SK-N-SH (cell line): ENCODE measurements around the gene SMARCA2. TPM values are rescaled to one million over a fixed set of nuclear protein-coding genes. Genes with fewer than 3 reads are reported as not detected.

Source experiments
- CTCF ChIA-PET: fragments of 300-600, 350-600 bp; formaldehyde crosslinking; extraction: SDS; loops from one replicate; lab custom pipeline; 2021; lab: Yijun Ruan, JAX
- POLR2A ChIA-PET: fragments of 350-600 bp; sonication (Branson Sonifier 250); formaldehyde crosslinking; extraction: SDS; loops from one replicate; lab custom pipeline; 2020; ENCODE audit warnings: antibody characterized with exemption, inconsistent platforms; lab: Yijun Ruan, JAX
- DNase-seq: peaks from one replicate; pipeline ENCODE4 v3.0.0; 2012
- H2AFZ ChIP-seq: fragments of 200-600 bp; sonication (generic); 2 replicates; pipeline ENCODE4 v1.8.1; 2016; ENCODE audit warnings: antibody characterized with exemption, mild to moderate bottlenecking, low read depth
- H3F3A ChIP-seq: fragments of 200-600 bp; sonication (generic); replicated peaks from 2 replicates; pipeline ENCODE3; 2016; ENCODE audit warnings: antibody characterized with exemption, mild to moderate bottlenecking; ENCODE audit not compliant: insufficient read depth
- H3K27ac ChIP-seq, 2 experiments: fragments of 200-500 bp in 1 of 2; fragments of 200-600 bp in 1 of 2; sonication (Bioruptor generic) in 1 of 2; sonication (generic), shearing (Covaris generic) in 1 of 2; 2 replicates each; pipeline versions ENCODE4 v1.5.1 to v1.6.1; 2014 to 2016; ENCODE audit warnings: low read depth in 2 of 2, inconsistent platforms in 1 of 2, low read length in 1 of 2, mild to moderate bottlenecking in 1 of 2, mixed read lengths in 1 of 2
- H3K27me3 ChIP-seq: fragments of 200-600 bp; sonication (generic), shearing (Covaris generic); 2 replicates; pipeline ENCODE4 v1.6.1; 2016; ENCODE audit warnings: mixed run types; ENCODE audit not compliant: insufficient read depth
- H3K36me3 ChIP-seq, 2 experiments: fragments of 200-500 bp in 1 of 2; fragments of 200-600 bp in 1 of 2; sonication (Bioruptor generic) in 1 of 2; sonication (generic) in 1 of 2; replicated peaks in 1 of 2; 2 replicates each; pipeline versions ENCODE3 to v1.5.1; 2014 to 2016; ENCODE audit warnings: low read length in 1 of 2, mild to moderate bottlenecking in 1 of 2; ENCODE audit not compliant: insufficient read depth in 2 of 2, control insufficient read depth in 1 of 2
- H3K4me1 ChIP-seq, 2 experiments: fragments of 200-500 bp in 1 of 2; fragments of 200-600 bp in 1 of 2; sonication (Bioruptor generic) in 1 of 2; sonication (generic), shearing (Covaris generic) in 1 of 2; 2 replicates each; pipeline versions ENCODE4 v1.5.1 to v1.6.1; 2014 to 2016; ENCODE audit warnings: low read depth in 1 of 2, low read length in 1 of 2, mixed run types in 1 of 2; ENCODE audit not compliant: insufficient read depth in 2 of 2, control insufficient read depth in 1 of 2
- H3K4me2 ChIP-seq: fragments of 200-600 bp; sonication (generic), shearing (Covaris generic); 2 replicates; pipeline ENCODE4 v1.6.1; 2017; ENCODE audit warnings: mixed run types
- H3K4me3 ChIP-seq, 2 experiments: fragments of 200-500 bp in 1 of 2; fragments of 200-600 bp in 1 of 2; sonication (Bioruptor generic) in 1 of 2; sonication (generic), shearing (Covaris generic) in 1 of 2; 2 replicates each; pipeline versions ENCODE4 v1.5.1 to v1.8.1; 2014 to 2016; ENCODE audit warnings: low read depth in 2 of 2, inconsistent platforms in 1 of 2, low read length in 1 of 2, mild to moderate bottlenecking in 1 of 2, mixed read lengths in 1 of 2, moderate library complexity in 1 of 2
- H3K79me2 ChIP-seq: fragments of 200-600 bp; sonication (generic); 2 replicates; pipeline ENCODE4 v1.8.1; 2017; ENCODE audit warnings: mild to moderate bottlenecking; ENCODE audit not compliant: insufficient read depth
- H3K9ac ChIP-seq: fragments of 200-600 bp; sonication (generic); 2 replicates; pipeline ENCODE4 v1.6.1; 2017; ENCODE audit warnings: mixed run types
- H3K9me2 ChIP-seq: fragments of 200-600 bp; sonication (generic); 2 replicates; pipeline ENCODE4 v1.6.1; 2017; ENCODE audit warnings: mixed run types
- H3K9me3 ChIP-seq: fragments of 200-600 bp; sonication (generic); 2 replicates; pipeline ENCODE4 v1.6.1; 2017; ENCODE audit warnings: mixed run types, mild to moderate bottlenecking, moderate library complexity
- H4K20me1 ChIP-seq: fragments of 200-600 bp; sonication (generic); 2 replicates; pipeline ENCODE4 v1.6.1; 2017; ENCODE audit warnings: mild to moderate bottlenecking, mixed run types; ENCODE audit not compliant: insufficient read depth
- GABPA ChIP-seq: IDR thresholded peaks from 2 replicates; pipeline ENCODE4 v1.4.0; 2012; ENCODE audit warnings: low read depth, mild to moderate bottlenecking
- IRF3 ChIP-seq: fragments of 150-350 bp; IDR thresholded peaks from 2 replicates; pipeline ENCODE4 v1.6.1; 2016; ENCODE audit warnings: mild to moderate bottlenecking, low read depth, low read length
- MXI1 ChIP-seq: IDR thresholded peaks from 2 replicates; pipeline ENCODE4 v1.6.1; 2012; ENCODE audit warnings: mild to moderate bottlenecking, low read depth, low read length, improper control_type of control experiment
- NRF1 ChIP-seq: IDR thresholded peaks from 2 replicates; pipeline ENCODE4 v1.6.1; 2012; ENCODE audit warnings: low read depth, mild to moderate bottlenecking, low read length
- RAD21 ChIP-seq: IDR thresholded peaks from 2 replicates; pipeline ENCODE4 v1.6.1; 2012; ENCODE audit warnings: mild to moderate bottlenecking, low read length
- RCOR1 ChIP-seq: fragments of 150-350 bp; IDR thresholded peaks from 2 replicates; pipeline ENCODE4 v1.6.1; 2017; ENCODE audit warnings: antibody characterized with exemption, low read length
- REST ChIP-seq: IDR thresholded peaks from 2 replicates; pipeline ENCODE4 v1.6.1; 2012; ENCODE audit warnings: mild to moderate bottlenecking, low read depth, low read length, moderate library complexity
- RFX5 ChIP-seq: IDR thresholded peaks from 2 replicates; pipeline ENCODE4 v1.6.1; 2012; ENCODE audit warnings: mild to moderate bottlenecking, improper control_type of control experiment, low read length
- RXRA ChIP-seq: IDR thresholded peaks from 2 replicates; pipeline ENCODE4 v1.4.0; 2012; ENCODE audit warnings: low read depth, mild to moderate bottlenecking, borderline replicate concordance
- TCF12 ChIP-seq: IDR thresholded peaks from 2 replicates; pipeline ENCODE4 v1.4.0; 2012
- TEAD4 ChIP-seq: IDR thresholded peaks from 2 replicates; pipeline ENCODE4 v1.4.0; 2012; ENCODE audit warnings: mild to moderate bottlenecking, borderline replicate concordance; ENCODE audit not compliant: insufficient read depth
- USF2 ChIP-seq: fragments of 150-350 bp; IDR thresholded peaks from 2 replicates; pipeline ENCODE4 v1.6.1; 2017; ENCODE audit warnings: antibody characterized with exemption, low read length, low read depth, borderline replicate concordance
- WGBS: methylation state at CpG from one replicate; pipeline ENCODE4 v1.1.6; 2017; ENCODE audit warnings: low lambda C conversion rate; 5-methylcytosine and 5-hydroxymethylcytosine counted together
- polyA plus RNA-seq, 3 experiments: library from polyadenylated mRNA; depleted of rRNA; stranded (reverse); fragments of >200 nt; gene quantifications; 2 replicates each; pipeline ENCODE4 v1.2.3, GENCODE V29; 2012

SMARCA2 gene
- polyA plus RNA-seq, 1 of the 3 experiments (the other 2 are of a cell fraction), result 17.4 TPM

- H3F3A ChIP-seq, result no peaks in the 10 kb centered on the region
- no peaks in the 10 kb centered on the region for H3K9me2 ChIP-seq
- H3K4me1 ChIP-seq, result peaks cover 0 to 5% of the 10 kb centered on the region in 2 experiments; a peak in 2 of 4 replicates
- CTCF ChIA-PET, result no interaction called here
- no peaks in the 10 kb centered on the region for H3K79me2 ChIP-seq
- DNase-seq, result no peak
- H3K4me3 ChIP-seq, result no peak overlapping the region
- H3K27ac ChIP-seq, result no peak overlapping the region
- no peak overlapping the region for H3K4me2 ChIP-seq
- peaks cover 19 to 28% of the 10 kb centered on the region in 2 experiments for H3K36me3 ChIP-seq
- H3K9me3 ChIP-seq, result no peaks in the 10 kb centered on the region
- H4K20me1 ChIP-seq, result no peaks in the 10 kb centered on the region
- POLR2A ChIA-PET, result no interaction called here
- no peak for TF ChIP-seq IRF3
- no peak for TF ChIP-seq NRF1
- TF ChIP-seq RCOR1, result no peak
- TF ChIP-seq, all 33 proteins: peak for 0
- WGBS, result 74% methylated on average over 2 of the region's 2 CpGs
- no peak overlapping the region for H3K9ac ChIP-seq
- no peak overlapping the region for H2AFZ ChIP-seq
- no peaks in the 10 kb centered on the region for H3K27me3 ChIP-seq
These were observed 67.6 kb downstream of the SMARCA2 start for GRCh38 chr9:2082772-2083171.

GRCh38 chr9:2083479-2083878 is 68.3 kb downstream of the SMARCA2 start:
- POLR2A ChIA-PET, result no interaction called here
- no peaks in the 10 kb centered on the region for H3K9me2 ChIP-seq
- WGBS, result 89% methylated on average over 6 of the region's 6 CpGs

GRCh38 chr9:2085716-2086115 is 70.6 kb downstream of the SMARCA2 start:
- Histone ChIP-seq H3K4me3 (no peak overlapping the region), H3K27me3 (no peaks in the 10 kb centered on the region), H3K27ac (peak overlapping the region in 1 of 2 experiments; percentile 51; a peak in 1 of 4 replicates), H3K9ac (no peak overlapping the region), H3K4me1 (peaks cover 0 to 5% of the 10 kb centered on the region in 2 experiments; a peak in 2 of 4 replicates), H3K4me2 (no peak overlapping the region), H3K9me3 (no peaks in the 10 kb centered on the region), H3F3A (no peaks in the 10 kb centered on the region), H2AFZ (no peak overlapping the region)
- POLR2A ChIA-PET, result no interaction called here
- CTCF ChIA-PET, result interaction anchor here (0.7 to 2.5 kb wide), 3 partner anchors 9 to 22 kb away, joined by 3 to 9 read pairs (median 5); no protein-coding TSS in a partner anchor
- TF ChIP-seq RAD21 (no peak), USF2 (no peak), TEAD4 (no peak), GABPA (no peak), TCF12 (peak; percentile 69), RFX5 (no peak), REST (no peak)
- TF ChIP-seq, all 33 proteins: peak for 1
- Histone ChIP-seq H4K20me1 (no peaks in the 10 kb centered on the region), H3K36me3 (peaks cover 19 to 41% of the 10 kb centered on the region in 2 experiments), H3K9me2 (no peaks in the 10 kb centered on the region), H3K79me2 (no peaks in the 10 kb centered on the region)
- 74% methylated on average over 6 of the region's 6 CpGs for WGBS
- DNase-seq, result peak; percentile 33

More at GRCh38 chr9:2083479-2083878, 68.3 kb downstream of the SMARCA2 start:
- no peak overlapping the region for H3K4me2 ChIP-seq
- no peaks in the 10 kb centered on the region for H3K79me2 ChIP-seq
- H3K36me3 ChIP-seq, result peaks cover 16 to 26% of the 10 kb centered on the region in 2 experiments
- H3K4me1 ChIP-seq, result peaks cover 0 to 5% of the 10 kb centered on the region in 2 experiments; a peak in 2 of 4 replicates
- no peak overlapping the region for H3K9ac ChIP-seq
- no peaks in the 10 kb centered on the region for H3K27me3 ChIP-seq
- H3F3A ChIP-seq, result no peaks in the 10 kb centered on the region
- H3K4me3 ChIP-seq, result no peak overlapping the region
- no peak overlapping the region for H3K27ac ChIP-seq
- H4K20me1 ChIP-seq, result no peaks in the 10 kb centered on the region
- no peak for DNase-seq
- TF ChIP-seq MXI1 (no peak), RAD21 (no peak), RXRA (no peak), RCOR1 (no peak)
- H2AFZ ChIP-seq, result no peak overlapping the region
- H3K9me3 ChIP-seq, result no peaks in the 10 kb centered on the region
- CTCF ChIA-PET, result interaction anchor here (0.7 to 1.0 kb wide), 2 partner anchors 9 to 61 kb away, joined by 3 read pairs; no protein-coding TSS in a partner anchor
